ENCODE measurements around the gene EYA4.

EYA4 gene

DNA sequence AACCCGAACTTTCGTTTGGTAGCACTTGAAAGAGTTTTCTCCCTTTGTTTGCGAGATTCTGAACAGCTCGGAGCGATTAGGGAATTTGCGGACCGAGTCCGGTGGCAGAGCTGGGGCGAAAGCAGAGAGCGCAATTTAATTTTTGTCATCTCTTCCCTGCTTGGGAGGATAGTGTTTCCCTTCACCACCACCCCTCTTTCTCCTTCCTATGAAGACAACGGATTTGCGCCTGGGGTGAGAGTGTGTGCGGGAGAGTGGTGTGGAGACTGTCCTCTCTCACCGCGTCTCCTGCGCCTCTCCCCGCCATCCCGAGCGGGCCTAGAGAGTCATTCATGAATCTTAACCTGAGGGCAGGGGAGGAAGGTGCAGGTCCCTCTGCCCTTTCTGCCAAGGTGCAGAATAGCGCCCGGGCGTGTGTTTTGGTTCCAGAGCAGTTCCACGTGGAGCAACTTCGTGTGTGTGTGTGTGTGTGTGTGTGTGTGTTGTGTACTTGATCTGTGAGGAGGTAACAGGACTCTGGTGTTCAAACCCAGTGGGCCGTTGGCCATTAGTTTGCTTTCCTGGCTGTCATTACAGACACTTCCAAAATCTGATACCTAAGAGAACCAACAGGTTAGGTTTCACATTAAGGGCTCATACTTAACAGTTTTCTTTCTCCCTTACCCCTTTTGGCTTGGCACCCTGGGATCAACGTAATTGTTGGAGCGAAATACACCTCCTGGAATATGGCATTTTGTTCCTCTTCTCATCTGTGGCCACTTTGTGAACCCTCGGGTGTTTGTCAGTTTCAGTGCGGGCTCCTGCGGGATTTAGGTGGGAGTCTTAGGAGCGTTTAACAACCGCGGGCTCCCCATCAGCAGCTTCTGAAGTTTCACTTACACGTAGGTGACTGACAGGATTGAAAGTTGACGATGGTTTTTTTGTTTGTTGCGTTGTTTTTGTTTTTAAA, 1.8 kb downstream of the EYA4 start:
- DNase-seq: no peak

DNA sequence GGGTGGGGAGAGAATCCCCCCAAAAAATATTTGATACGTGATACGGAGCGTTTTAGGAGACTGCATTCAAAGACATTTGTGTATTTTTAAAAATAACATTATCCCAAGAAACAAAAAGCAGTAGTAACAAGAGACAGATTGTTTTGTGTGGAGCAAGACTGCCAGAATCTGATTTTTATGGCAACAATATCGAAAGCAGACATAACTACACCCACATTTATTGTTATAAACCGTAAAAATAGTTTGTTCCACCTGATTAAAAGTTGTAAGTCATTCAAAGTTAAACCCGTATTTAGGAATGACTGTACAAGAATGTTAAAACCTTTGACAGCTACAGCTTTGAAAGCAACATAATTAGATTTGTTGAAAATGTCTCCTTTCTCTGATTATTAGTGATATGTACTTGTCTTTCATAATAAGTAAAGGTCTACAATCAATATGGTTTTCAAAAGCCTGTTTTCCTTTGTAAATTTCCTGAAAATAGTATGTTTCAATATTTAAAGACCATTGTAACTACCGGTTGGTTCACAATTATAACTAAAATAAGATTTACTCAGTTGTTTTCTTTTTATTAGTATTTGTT, 2.7 kb downstream of the EYA4 start:
- no peak for DNase-seq

DNA sequence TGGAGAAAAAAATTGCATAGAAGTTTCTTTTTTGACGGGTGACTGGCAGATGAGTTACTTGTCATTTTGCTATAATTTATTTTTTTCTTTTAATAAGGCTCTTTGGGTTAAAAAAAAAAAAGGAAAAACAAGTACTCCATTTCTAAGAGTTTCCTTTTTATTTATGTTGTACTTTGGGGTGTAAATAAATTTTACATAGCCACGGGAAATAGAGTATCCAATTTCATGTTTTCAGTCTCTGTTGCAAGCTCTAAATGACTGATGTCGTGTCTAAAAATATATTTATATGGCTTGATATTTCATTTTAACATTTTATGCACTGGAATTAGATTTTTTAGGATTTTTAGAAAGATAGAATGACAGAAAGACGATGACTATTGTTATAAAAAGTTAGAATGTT, 3.4 kb downstream of the EYA4 start:
- no peak for DNase-seq

DNA sequence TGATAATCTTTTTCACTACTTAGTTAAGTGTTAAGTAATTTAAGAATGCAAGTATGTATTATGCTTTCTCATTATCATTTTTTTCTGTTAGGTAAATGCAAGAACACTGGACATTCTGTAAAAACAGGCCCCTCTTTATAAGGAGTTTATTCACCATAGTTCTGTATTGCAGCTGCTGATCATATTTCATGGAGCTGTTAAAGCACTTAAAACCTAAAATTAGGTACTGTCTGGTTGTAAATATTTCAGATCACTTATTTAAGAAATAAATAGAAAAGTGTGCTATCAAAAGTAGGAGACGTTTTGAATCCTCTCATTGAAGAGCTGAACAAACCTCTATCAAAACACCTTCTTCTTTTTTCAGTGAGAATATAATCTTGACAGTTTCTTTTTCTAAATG, 3.9 kb downstream of the EYA4 start:
- no peak for DNase-seq

DNA sequence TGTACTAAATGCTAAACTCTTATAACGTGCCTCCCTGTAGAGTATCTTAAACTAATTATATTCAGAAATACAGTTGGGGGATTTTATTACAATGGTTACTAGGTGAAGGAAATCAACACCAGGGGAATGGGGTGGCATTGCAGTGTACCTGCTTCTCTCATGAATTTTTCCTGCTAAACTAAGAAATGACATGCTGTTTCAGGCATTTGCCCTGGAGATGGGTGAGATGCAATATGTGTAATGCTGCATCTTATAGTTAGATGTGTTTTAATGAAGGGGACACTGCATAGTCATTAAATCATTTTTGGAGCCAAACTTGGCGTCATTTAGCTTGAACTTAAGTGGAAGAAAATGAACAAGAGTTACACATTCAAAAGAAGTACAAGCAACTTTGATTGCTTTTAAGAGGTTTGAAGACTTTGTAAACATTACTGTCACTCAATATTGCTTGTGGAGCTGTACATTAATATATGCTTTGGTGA, 4.3 kb downstream of the EYA4 start:
- no peak for DNase-seq

DNA sequence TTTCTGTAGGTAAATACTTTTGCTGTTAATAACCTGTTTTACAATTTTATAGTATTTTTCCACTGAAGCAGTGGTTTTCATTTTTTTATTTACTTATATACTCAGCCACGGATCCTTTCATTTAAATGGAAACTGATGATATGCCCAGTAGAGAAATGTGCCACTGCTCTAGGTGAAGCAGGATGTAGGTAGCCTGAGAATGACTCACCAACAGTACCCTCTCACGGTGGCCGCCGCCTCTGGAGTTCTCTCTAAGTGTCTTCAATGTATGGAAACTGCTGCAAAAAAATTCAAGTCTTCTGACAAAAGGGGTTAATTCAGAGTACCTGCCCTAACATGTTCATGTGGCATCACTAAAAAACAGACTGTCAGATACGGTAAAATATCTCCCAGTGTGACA, 6.4 kb downstream of the EYA4 start:
- no peak for DNase-seq

DNA sequence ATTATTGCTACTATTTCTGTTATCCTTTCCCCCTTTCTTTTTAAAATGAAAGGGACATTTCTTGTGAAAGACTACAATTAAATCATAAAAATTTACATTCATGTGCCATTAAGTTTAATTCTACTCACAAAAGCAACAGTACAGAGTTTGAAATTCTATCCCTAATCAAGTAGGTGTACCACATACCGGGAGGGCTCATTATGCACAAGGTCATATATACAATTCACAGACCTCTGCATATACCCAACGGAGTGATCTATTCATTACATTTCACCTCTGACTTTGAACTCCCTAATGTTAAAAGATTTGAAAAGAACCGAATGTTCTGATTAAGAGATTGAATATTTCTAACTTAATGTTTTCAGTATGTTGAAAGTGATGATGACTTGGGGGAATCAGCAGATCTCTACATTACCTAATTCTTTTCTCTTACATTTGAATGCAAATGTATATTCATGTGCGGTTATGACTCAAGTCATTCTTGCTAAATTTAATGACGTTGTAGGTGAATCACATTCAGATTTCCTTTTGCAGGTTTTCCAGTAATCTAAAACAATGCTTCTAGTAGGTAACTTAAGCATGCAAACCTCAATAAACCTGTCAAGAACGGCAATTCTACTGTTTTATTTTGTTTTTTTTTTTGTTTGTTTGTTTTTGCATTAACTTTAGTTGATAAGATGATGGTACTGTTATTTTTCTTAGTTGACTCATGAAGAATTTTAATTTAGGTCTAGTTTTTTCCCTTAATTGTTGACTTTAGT, 7.3 kb downstream of the EYA4 start:
- DNase-seq: no peak

DNA sequence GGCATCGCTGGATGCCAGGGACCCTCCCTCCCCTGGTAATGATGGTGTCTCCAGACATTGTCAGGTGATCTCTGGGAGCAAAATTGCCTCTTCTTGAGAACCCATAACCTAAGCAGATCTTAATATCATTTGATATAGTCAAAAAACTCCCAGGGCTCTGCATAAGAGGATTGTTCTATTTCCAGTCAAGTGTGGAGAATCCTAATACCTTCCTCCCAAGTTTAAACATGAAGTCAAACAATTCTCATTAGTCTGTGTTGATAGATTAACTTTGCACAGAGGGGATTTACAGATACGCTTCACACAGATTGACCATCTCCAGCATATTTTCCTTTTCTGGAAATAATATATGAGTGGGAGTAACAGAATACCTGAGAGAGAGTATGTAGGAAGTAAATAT, 10.5 kb downstream of the EYA4 start:
- DNase-seq: no peak

DNA sequence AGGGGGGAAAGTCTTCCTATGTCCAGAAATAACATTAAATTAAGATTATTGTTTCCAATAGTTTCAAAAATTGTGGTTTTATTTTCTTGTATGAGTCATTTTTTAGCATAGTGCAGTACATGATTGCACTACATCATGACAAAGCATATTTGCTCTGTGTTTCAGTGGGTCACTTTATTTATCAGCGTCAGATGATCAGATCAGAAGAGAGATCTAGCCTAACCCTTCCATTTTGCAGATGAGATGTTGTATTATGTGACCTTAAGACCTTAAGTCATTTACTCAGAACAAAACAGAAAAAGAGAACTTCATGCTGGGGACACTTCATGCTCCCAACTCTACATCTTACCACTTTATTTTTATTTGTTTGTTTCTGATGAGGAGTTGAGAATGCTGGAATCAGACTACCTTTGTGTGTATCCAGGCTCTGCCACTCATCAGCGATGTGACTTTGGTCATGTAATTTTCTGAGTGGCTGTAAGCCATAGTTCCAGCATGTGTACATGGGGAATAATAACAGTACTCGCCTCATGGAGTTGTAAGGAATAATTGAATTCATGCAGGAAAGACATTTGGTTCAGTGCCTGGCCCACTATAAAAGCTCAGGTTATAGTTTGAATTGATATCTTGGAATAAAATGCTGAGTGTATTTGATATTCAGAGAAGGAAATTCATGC, 13.5 kb downstream of the EYA4 start:
- no peak for DNase-seq

DNA sequence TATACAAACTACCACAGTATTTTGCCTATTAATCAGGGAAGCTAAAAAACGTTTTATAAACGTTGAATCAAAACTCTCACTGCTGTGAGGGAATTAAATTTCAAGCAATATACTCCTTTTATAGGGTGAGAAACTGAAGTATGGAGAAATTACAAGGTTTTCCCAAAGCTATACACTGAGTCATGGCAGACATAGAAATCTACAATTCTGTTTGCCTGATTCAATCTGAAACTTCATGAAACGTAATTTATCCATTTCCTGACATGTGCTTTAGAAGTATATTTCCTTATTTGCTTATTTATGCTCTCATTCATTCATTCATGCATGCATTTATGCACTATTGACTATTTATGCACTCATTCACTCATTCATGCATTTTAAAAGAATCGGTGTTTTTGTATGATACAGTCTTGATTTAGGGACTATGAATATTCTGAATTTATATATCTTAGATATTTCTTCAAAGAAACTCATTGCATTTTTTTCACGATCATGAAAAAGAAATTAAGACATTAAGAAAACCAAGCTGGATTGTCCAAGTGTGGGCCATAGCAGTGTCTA, 16.5 kb downstream of the EYA4 start:
- DNase-seq: no peak

DNA sequence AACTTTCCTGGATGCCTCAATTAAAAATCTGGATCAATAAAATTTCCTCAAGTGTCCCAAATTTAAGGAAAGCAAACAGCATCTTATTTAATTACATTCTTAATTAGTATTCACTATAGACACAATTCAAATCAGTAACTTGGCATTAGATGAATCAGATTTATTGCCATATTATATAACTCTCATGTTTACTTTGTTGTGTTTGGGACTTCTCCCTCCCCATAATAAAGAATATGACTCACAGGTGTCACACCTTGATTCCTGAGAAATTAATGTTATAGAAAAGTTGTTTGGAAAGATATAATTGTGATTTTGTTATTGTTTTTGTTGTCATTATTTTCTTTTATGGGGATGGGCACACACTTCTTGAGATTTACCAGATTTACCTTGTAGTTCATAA, 18.4 kb downstream of the EYA4 start:
- DNase-seq: no peak

DNA sequence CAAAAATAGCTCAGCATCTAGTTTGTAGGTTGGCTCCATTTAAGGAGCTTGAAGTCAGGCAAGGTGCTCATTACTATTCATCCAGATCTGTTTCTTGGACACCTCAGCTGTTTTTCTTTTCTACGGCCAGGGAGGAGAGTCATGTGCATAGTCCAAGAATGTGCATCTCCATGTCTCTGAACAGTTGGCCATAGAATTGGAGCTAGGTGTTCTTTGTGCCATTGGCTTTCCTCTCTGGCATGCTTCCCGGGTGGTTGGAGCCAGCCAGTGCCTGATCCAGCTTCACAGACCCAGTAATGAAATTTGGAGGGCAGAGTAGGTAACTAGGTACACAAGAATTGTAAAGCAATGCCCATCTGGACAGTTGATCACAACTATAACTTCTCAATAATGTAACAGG, 21.6 kb downstream of the EYA4 start:
- no peak for DNase-seq

DNA sequence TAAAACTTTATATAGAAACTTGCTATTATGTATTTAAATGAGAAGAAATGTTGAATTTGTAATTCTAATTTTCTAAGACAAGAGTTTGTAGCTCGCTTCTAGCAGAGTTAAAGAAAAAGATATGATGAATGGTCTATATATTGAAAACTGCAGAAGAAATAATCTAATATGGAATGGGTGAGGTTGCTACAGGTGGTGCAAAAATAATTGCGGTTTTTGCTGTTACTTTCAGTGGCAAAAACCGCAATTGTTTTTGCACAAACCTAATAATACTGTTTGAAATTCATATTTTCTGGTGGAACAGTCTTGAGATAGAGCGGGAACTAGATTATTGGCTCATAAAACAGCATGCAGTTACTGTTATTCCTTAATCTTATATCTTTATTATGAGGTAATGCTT, 23.9 kb downstream of the EYA4 start:
- no peak for DNase-seq

DNA sequence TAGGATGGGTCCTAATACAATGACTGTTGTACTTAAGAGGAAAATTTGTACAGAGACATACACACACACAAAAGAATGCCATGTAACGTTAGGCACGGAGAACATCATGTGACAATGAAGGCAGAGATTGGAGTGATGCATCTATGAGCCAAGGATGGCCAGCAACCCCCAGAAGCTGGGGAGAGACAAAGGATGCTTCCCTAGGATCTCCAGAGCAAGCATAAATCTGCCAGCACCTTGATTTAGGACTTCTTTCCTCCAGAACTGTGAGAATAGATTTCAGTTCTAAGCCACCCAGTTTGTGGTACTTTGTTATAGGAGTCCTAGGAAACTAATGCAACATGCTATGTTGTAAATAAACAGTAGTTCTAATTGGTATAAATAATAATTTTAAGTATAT, 25.0 kb downstream of the EYA4 start:
- DNase-seq: no peak

DNA sequence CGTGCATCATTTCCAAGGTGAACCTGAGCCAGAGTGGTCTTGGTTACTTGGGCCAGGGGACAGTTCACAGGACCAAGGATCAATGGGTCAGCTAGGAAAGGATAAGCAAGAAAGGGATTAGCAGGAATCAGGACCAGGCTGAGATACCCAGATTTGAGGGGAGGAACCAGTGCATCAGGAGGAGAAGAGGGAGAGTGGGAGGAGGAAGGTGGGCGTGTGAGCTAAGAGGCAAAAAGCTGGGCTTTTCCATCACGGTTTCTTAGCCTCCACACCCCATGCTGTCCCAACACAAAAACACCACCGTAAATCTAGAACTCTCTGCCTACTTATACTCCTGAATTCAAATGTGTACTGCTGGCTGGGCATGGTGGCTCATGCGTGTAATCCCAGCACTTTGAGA, 27.5 kb downstream of the EYA4 start:
- DNase-seq: no peak

DNA sequence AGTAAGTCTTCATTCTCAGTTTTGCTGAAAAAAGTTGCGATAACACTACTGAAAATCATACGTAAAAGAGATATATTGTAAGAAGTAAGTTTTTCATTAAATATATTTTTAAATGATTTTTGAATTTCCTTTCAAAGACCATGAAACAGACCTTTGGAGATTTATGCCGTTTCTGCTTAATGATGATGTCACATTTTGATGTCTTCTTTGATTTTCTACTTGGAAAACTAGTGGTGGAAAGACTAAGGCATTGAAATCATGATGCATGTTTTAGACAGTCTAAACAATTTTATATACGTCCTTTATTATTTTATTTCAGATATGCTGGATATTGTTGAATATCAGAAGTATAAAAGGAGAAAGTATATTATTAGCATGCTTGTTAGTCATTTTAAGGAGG, 33.7 kb downstream of the EYA4 start:
- DNase-seq: no peak

DNA sequence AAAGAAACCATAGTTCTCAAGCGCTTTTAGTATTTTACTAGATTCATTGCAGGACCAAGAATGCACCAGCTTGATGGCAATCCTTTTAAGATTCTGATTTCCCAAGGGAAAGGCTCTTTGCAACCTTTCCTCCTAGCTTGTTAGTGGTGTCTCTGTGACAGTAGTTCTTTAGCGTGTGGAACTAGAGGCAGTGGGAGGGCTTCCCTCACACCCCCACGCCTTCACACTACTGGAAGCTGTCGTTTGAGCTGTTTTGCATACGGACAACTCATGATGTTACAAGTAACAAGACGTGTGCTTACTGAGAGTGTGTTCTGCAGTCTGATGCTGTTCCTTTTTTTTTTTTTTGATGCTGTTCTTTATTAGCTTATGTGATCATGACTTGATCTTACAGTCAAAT, 34.1 kb downstream of the EYA4 start:
- no peak for DNase-seq

DNA sequence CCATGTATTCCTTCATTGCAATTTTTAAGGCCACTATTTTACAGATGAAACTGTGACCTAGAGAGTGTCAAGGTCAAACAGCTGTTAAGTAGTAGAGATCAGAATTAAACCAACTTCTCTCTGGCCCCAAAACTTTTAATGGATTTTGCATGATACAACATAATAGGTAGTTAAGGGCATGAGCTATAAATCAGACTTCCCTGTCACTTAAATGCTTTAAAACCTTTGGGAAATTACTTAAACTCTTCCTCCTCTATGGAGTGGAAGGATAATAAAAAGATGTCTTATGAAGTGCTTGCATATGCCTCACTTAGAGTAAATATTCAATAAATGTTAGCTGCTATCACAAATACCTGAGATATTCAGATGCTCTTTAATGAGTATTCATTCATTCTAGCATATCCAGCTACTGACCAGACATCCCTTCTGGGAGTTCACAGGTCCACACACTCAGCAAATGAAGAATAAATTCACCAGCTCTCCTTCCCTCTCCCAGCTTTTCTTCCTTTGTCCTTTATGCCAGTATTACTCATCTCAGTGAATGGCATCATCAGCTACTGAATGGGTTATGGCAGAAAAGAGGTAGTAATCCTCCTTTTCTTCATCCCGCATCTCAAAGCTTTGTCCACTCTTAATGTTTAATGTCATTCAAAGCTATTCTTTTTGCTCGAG, 36.2 kb downstream of the EYA4 start:
- DNase-seq: no peak

DNA sequence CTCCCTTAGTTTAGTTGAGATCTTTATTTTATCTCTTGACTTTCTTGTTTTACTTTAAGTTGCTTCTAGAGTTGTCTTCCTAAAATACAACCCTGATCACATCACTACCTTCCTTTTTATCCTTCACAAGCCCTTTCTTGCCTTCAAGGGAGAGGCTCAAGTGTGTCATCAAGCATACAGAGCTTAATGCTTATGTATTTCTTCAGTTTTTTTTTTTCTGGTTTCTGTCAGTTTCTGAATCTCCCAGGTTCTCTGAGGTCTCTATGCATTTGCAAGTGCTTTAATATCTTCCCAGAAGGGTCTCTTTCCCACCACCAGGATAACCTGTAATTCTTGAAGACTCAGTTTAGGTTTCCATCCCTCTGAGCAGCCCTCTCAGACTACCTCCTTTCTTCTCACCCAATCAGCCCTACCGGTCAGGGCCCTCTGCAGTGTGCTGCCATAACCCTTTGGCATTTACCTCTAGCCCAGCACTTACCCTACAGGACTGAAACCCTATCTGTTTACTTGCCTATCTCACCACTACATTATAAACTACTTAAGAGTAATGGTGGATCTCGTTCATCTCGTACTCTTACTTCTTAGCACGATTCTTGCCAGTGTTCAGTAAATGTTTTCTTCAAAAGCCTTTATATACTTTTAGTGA, 36.9 kb downstream of the EYA4 start:
- DNase-seq: no peak

DNA sequence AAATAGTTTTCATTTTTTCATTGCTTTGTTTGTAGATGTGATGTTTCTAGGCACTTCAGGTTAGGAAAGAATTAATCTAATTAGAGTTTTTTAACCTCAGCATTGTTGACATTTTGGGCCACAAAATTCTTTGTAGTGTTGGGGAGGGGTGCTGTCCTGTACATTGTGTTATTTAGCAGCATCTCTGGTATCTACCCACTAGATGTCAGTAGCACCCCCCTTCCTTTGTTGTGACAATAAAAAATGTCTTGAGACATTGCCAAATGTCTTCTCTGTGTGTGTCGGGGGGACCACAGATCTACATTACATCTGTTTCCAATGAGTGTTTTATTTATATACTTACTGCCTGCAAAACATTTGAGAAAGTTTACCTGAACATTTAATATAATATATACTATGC, 45.6 kb downstream of the EYA4 start:
- no peak for DNase-seq
